ENCODE results near the gene BRF1. TPM values are rescaled to one million over a fixed set of nuclear protein-coding genes. Genes with fewer than 3 reads are reported as not detected.

The BRF1 gene
- total and polyA plus RNA-seq, 2 of the 8 experiments (the other 6 are each of a cell fraction or from before 2014, with no cell fraction given) = 7.7 to 18.3 TPM

- CTCF ChIA-PET (ENCODE audit: partially characterized antibody) = interaction anchor here (1.0 to 2.7 kb wide), 4 partner anchors 22 to 219 kb away, joined by 3 to 8 read pairs (median 5); no protein-coding TSS in a partner anchor
- Histone ChIP-seq H2AK5ac (ENCODE audit: low read depth, low read length) (no peak overlapping the region), H4K20me1 (replicated peaks in 1 of 2; ENCODE audit: control insufficient read depth in 1 of 2, insufficient read depth in 2 of 2, low read length in 2 of 2) (peaks cover 0 to 12% of the 10 kb centered on the region in 2 experiments), H3K27me3 (replicated peaks in 1 of 4; ENCODE audit: control insufficient read depth in 3 of 4, extremely low read depth in 1 of 4, insufficient read depth in 3 of 4, low read length in 3 of 4) (peaks cover 0 to 7% (median 3%) of the 10 kb centered on the region in 4 experiments; a peak in 3 of 7 replicates), H3K9ac (replicated peaks in 1 of 4; ENCODE audit: extremely low read depth in 1 of 4, low read depth in 3 of 4, low read length in 3 of 4) (no peak overlapping the region), H2AFZ (ENCODE audit: low read length) (no peak overlapping the region), H3K23ac (ENCODE audit: insufficient read length) (no peak overlapping the region), H3K27ac (ENCODE audit: low read depth, low read length) (no peak overlapping the region), H3K79me1 (ENCODE audit: low read depth, low read length) (no peaks in the 10 kb centered on the region; the same call in 1 of the 2 replicates), H4K91ac (replicated peaks; ENCODE audit: insufficient read length, low read length) (no peak overlapping the region), H3K18ac (ENCODE audit: extremely low read depth, low read length) (no peak overlapping the region), H2BK12ac (ENCODE audit: low read depth, low read length) (no peak overlapping the region), H2BK20ac (ENCODE audit: low read length) (no peak overlapping the region), H2BK5ac (ENCODE audit: low read depth, low read length) (no peak overlapping the region), H3K36me3 (ENCODE audit: control insufficient read depth in 2 of 4, insufficient read depth in 4 of 4, low read length in 3 of 4) (no peaks in the 10 kb centered on the region; a peak in 2 of 8 replicates), H2BK120ac (replicated peaks; ENCODE audit: low read depth, low read length) (no peak overlapping the region), H3K79me2 (ENCODE audit: control insufficient read depth in 1 of 2, insufficient read depth in 2 of 2, low read length in 2 of 2) (no peaks in the 10 kb centered on the region), H3K4me3 (ENCODE audit: extremely low read depth in 1 of 4, insufficient read depth in 2 of 4, low read depth in 3 of 4, low read length in 4 of 4) (no peak overlapping the region), H3K4me2 (ENCODE audit: insufficient read depth in 1 of 2, low read depth in 2 of 2, low read length in 2 of 2) (no peak overlapping the region), H3K56ac (replicated peaks; ENCODE audit: insufficient read length, low read depth, low read length) (no peak overlapping the region), H3K9me3 (ENCODE audit: insufficient read depth in 2 of 2, low read depth in 1 of 2, low read length in 1 of 2) (no peaks in the 10 kb centered on the region), H3K4me1 (replicated peaks in 1 of 4; ENCODE audit: control insufficient read depth in 3 of 4, insufficient read depth in 4 of 4, low read length in 3 of 4) (peaks cover 0 to 6% (median 2%) of the 10 kb centered on the region in 4 experiments; a peak in 3 of 7 replicates), H3K4ac (replicated peaks; ENCODE audit: insufficient read length, low read depth, low read length) (no peak overlapping the region), H4K8ac (ENCODE audit: extremely low read depth, insufficient read depth, low read length) (no peak overlapping the region), H4K5ac (ENCODE audit: insufficient read length, low read depth, low read length) (no peak overlapping the region), H2BK15ac (ENCODE audit: low read length) (no peak overlapping the region), H3K14ac (ENCODE audit: insufficient read length) (no peak overlapping the region), H3K23me2 (ENCODE audit: low read depth, low read length) (peaks cover 10% of the 10 kb centered on the region; the same call in 1 of the 2 replicates)
- TF ChIP-seq MAX (IDR thresholded peaks at IDR 0.05) = no peak
- TF ChIP-seq YY1 (IDR thresholded peaks at IDR 0.05; ENCODE audit: low read depth, low read length) = no peak
- TF ChIP-seq SIN3A (conservative IDR thresholded peaks at IDR 0.05 in 1 of 2, IDR thresholded peaks at IDR 0.05 in 1 of 2; ENCODE audit: low read depth in 1 of 2, low read length in 2 of 2) = no peak
- TF ChIP-seq SUZ12 (IDR thresholded peaks at IDR 0.05; ENCODE audit: low read length) = no peak
- no peak for TF ChIP-seq NANOG (IDR thresholded peaks at IDR 0.05; ENCODE audit: insufficient read depth, low read depth, low read length, poor library complexity, severe bottlenecking)
- no peak for TF ChIP-seq CBX8 (IDR thresholded peaks at IDR 0.05; ENCODE audit: borderline replicate concordance, low read depth, low read length)
- no peak for TF ChIP-seq SP4 (IDR thresholded peaks at IDR 0.05; ENCODE audit: low read length)
- TF ChIP-seq TCF12 (IDR thresholded peaks at IDR 0.05; ENCODE audit: low read depth, low read length) = no peak
- no peak for TF ChIP-seq GABPA (IDR thresholded peaks at IDR 0.05; ENCODE audit: borderline replicate concordance, insufficient read depth, low read length)
- no peak for TF ChIP-seq BACH1 (IDR thresholded peaks at IDR 0.05; ENCODE audit: low read length)
- TF ChIP-seq SIRT6 (IDR thresholded peaks at IDR 0.05; ENCODE audit: low read length) = no peak
- POLR2A ChIA-PET (ENCODE audit: partially characterized antibody) = interaction anchor here (0.8 kb wide), 1 partner anchor 63 kb away, joined by 3 read pairs; the partner anchor contains the start of gene PACS2
- WGBS, 2 experiments (ENCODE audit: extremely low coverage in 1 of 2, insufficient coverage in 1 of 2, insufficient read length in 1 of 2, insufficient replicate concordance in 2 of 2, low coverage in 1 of 2, low lambda C conversion rate in 2 of 2, missing lambda C conversion rate in 1 of 2) = 78% methylated on average over 4 of the region's 4 CpGs; no CpG with 5 or more reads in 1 of the 2 experiments
- DNase-seq (ENCODE audit: low read depth in 1 of 2, low spot score in 2 of 2) (no peak), FAIRE-seq (no peak)
Observed at GRCh38 chr14:105250986-105251385, 49.8 kb downstream of the BRF1 start.
